Left renal cortex interstitium (tissue), 4 donors: ENCODE measurements around the gene CST11. TPM values are rescaled to one million over a fixed set of nuclear protein-coding genes. Genes with fewer than 3 reads are reported as not detected.
"Not testable (repeated sequence)": the region's sequence is repeated elsewhere in the genome, so short reads cannot be mapped to it uniquely, and the experiment has no call there.

ENCODE experiments used
- DNase-seq, 4 donors: peaks; one replicate each; pipeline ENCODE4 v3.0.0-alpha.2; 2013; ENCODE audit warnings: low read depth in 4 of 4, low spot score in 2 of 4, missing footprints in 1 of 4
- polyA plus RNA-seq, 4 donors: library from polyadenylated mRNA; unstranded; fragments of 120-200 nt; gene quantifications; one replicate each; pipeline ENCODE4 v1.2.1, GENCODE V29; 2013; ENCODE audit not compliant: insufficient read length in 4 of 4

Gene CST11
- not detected for polyA plus RNA-seq

- DNase-seq, result no peak
Observed at GRCh38 chr20:23452776-23453175, at the start of gene CST11. TSS of gene CST11 (minus strand) at chr20:23452876. CDS start at chr20:23452811, 65 bp downstream.

GRCh38 chr20:23501926-23502325 is 49.2 kb upstream of the CST11 start:
- DNase-seq, result no peak

DNA sequence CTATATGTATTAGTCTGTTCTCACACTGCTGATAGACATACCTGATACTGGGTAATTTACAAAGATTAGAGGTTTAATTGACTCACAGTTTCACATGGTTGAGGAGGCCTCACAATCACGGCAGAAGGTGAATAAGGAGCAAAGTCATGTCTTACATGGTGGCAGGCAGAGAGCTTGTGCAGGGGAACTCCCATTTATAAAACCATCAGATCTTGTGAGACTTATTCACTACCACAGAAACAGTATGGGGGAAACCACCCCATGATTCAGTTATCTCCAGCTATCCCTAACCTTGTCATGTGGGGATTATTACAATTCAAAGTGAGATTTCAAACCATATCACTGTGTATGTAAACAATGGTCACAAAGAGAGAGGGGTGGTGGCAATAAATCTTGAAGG is 44.9 kb upstream of the CST11 start:
- DNase-seq, result no peak

DNA sequence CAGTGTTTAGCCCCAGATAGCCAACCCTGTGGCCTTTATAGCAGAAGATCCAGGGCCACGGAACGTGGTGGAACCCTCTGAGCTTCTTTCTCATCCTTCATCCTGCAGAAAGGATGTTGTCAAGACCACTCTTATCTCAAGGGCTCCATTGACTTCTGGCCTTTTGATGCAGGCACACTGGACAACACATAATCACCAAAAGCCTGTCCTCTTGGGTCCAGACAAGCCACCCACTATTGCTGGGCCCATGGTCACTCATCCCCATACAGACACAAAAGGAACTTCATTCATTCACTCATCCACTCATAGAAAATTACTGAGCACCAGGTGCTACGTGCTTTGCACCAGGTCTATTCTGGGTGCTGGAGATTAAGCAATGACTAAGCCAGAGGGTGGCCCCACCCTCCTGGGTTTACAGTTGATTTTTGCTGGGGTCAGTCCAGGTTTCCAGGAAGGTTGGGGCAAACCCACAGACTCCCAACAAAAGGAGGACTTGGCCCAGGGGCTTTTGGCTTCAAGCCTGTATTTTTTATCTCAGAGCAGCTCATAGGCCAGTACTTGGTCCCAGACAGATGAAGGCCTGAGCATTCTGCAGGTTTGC is 40.6 kb upstream of the CST11 start:
- no peak for DNase-seq

GRCh38 chr20:23492292-23492691 is 39.6 kb upstream of the CST11 start:
- DNase-seq, result no peak

DNA sequence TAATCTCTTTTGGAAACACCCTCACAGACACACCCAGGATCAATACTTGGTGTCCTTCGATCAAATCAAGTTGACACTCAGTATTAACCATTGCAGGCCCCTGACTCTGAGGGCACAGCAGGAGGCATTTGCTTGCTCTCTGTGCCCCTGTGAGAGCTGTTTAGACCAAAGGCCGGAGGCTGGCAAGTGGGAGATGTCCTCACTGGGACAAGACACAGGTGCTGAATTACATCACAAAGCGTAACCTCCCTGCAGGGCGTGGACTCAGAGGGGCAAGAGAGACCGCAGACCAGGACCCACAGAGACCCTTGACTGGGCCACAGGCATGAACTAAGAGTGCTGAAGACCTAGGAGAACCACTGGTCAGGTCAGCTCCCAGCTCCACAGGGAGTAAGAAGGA is 38.1 kb upstream of the CST11 start, which contains the start of gene CST8:
Gene CST8, plus strand, starts transcription at position 301 of the 400 bp plus-strand sequence. CDS start 551 bp downstream, outside the sequence.
- no peak for DNase-seq

- no peak for DNase-seq
Observed at GRCh38 chr20:23488996-23489395, 36.3 kb upstream of the CST11 start.

- DNase-seq, result no peak
Observed at GRCh38 chr20:23488470-23488869, 35.8 kb upstream of the CST11 start.

DNA sequence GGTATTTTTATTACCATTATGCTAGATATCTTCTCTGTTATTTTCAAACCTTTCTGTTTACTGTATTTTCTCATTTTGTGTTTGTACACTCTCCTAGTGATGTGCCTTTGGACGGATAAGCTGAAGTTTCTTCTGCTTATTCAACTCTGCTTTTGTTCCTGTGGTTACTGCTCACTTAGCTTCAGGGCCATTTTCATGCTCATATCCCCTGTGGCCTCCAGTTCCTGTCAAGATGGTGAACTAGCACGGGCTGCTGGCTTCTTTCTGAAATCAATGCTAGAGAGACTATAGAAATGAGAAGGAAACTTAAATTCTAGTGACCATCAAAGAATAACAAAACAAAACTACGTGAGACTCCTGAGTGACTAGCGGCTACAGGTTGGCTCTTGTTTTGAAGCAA is 31.4 kb upstream of the CST11 start:
- no peak for DNase-seq

DNA sequence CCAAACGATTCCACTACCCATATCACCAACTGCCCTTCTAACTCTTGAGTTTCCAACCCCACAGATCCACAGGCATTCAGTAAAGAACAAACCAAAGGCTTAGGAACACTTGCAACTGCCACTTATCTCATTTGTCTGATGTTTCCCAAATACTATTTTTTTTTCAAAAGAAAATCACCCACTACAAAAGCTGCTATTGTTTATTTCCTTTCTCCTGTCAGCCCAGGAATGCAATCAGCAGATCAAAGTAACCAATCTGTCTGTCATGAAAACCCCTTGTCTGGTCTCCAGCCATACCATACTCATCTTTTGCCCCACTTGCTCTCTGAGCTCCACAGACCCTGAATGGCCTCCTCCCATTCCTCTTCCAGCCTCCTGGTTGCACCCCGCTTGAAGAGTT is 29.5 kb upstream of the CST11 start:
- DNase-seq, result no peak

GRCh38 chr20:23479043-23479442 is 26.4 kb upstream of the CST11 start:
- DNase-seq, result no peak

- no peak for DNase-seq
Observed at GRCh38 chr20:23477223-23477622, 24.5 kb upstream of the CST11 start.

- no peak for DNase-seq
Observed at GRCh38 chr20:23476015-23476754, 23.5 kb upstream of the CST11 start.

- DNase-seq, result no peak
Observed at GRCh38 chr20:23475395-23475794, 22.7 kb upstream of the CST11 start.

DNA sequence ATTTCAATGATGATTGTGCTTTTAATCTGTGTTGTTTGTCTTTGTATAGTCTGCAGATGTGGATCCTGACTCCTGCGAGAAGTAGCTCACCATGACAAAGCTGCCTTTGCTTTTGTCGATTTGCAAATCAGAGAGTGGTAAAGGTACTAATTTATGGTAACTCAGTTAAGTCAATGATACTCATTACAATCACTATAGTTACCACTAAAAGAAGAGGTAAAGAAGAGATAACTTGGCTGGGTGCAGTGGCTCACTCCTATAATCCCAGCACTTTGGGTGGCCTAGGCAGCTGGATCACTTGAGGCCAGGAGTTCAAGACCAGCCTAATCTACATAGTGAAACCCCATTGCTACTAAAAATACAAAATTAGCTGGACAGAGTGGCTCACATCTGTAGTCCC is 20.6 kb upstream of the CST11 start:
- DNase-seq, result not testable (repeated sequence)

DNA sequence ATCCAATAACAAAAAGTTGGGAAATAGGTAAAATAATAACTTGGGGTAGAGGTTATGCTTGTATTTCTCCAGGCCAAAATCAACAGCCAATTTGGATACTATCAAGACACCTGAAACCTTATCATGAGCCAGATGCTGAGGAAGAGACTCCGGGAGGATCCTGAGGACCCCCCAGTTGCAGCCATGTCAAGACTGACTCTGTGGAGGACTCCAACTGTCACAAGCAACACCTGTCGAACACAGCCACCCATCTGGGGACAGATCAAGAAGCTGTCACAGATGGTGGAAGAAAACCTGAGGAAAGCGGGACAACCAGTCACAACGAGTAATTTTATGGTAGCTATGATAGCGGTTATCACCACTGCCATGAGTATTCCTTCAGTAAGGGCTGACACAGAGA is 19.6 kb upstream of the CST11 start:
- not testable (repeated sequence) for DNase-seq

- not testable (repeated sequence) for DNase-seq
Observed at GRCh38 chr20:23466961-23467360, 14.3 kb upstream of the CST11 start.

DNA sequence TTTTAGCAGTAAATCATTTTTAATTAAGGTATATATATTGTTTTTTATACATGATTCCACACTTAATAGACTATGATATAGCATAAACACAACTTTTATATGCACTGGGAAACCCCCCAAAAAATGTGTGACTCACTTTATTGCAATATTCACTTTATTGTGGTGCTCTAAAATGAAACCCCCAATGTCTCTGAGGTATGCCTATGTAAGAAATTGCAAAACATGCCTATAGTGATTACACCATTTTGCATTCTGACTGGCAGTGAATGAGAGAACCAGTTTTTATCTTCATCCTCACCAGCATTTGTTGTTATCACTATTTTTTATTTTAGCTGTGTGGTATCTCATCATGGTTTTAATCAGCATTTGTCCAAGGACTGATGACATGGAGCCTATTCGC is 8.5 kb upstream of the CST11 start:
- DNase-seq, result no peak

DNA sequence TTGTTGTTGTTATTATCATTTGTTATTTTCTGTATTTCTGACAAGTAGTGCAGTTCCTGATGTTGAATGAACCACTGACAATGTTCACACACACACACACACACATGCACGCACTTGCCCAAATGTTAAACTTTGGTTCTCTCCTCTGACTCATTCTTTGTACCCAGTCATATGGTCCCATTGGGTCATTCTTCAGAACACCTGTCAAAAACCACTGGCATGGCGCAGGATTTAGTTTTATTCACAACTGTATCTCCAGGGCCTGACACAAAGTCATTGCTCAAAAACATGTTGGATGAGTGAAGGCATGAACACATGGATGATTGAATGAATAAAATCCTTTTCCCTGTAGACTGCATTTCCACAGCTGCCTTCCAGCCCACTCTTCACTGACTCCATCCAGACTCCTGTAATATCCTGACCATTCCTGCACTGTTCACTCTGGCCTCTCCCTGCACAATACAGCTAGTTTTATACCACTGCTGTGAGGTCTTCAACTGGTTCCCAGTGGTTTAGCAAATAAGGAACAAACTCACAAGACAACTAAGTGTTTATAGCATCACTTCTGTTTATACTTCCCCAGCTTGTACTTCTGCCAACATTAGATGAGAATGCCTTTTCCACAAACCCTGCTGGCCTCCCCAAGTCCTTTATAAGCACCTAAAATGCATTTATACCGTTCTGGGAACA is 6.9 kb upstream of the CST11 start:
- DNase-seq, result no peak

DNA sequence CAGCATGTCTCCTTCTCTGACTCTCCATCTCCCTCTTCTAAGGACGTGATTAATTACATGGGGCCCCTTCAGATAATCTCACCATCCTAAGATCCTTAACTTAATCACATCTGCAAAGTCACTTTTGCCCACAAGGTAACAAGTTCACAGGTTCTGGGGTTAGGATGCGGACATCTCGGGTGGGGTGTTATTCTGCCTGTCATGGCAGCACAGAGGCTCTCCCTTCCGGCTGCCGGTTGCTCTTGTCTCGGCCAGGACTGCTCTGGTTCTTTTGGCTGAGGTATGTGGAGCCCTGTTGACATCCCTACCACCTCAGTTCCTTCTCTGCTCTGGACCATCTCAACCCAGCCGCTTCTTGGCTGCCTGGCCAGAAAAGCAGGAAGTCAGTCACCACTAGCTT is 4.2 kb upstream of the CST11 start:
- no peak for DNase-seq

- DNase-seq, result no peak
Observed at GRCh38 chr20:23456409-23456808, 3.7 kb upstream of the CST11 start.

GRCh38 chr20:23455639-23456038 is 3.0 kb upstream of the CST11 start:
- no peak for DNase-seq
